OCI-LY1 (cell line): ENCODE measurements around the gene NKX1-1.

ENCODE experiments used
- H2AFZ ChIP-seq: fragments of 200-600 bp; sonication (generic), shearing (Covaris generic); 2 replicates; pipeline ENCODE4 v1.6.0; 2014; ENCODE audit warnings: antibody characterized with exemption, mild to moderate bottlenecking, low read length
- H3F3A ChIP-seq: fragments of 200-600 bp; sonication (generic), shearing (Covaris generic); 2 replicates; pipeline ENCODE4 v1.6.0; 2014; ENCODE audit warnings: mild to moderate bottlenecking, antibody characterized with exemption, low read length, moderate library complexity; ENCODE audit not compliant: insufficient read depth
- H3K27ac ChIP-seq: fragments of 200-600 bp; sonication (generic); 2 replicates; pipeline ENCODE4 v1.5.1; 2014; ENCODE audit warnings: low read length, mixed run types, mild to moderate bottlenecking, low read depth; ENCODE audit not compliant: poor library complexity, severe bottlenecking
- H3K27me3 ChIP-seq: fragments of 200-600 bp; sonication (generic); 2 replicates; pipeline ENCODE4 v1.6.0; 2014; ENCODE audit warnings: antibody characterized with exemption, mild to moderate bottlenecking, low read length, moderate library complexity; ENCODE audit not compliant: insufficient read depth
- H3K36me3 ChIP-seq: fragments of 200-600 bp; sonication (generic); 2 replicates; pipeline ENCODE4 v1.6.1; 2014; ENCODE audit warnings: mild to moderate bottlenecking, antibody characterized with exemption, low read length, moderate library complexity, mixed read lengths; ENCODE audit not compliant: insufficient read depth
- H3K4me1 ChIP-seq: fragments of 200-600 bp; sonication (generic); 2 replicates; pipeline ENCODE4 v1.5.1; 2014; ENCODE audit warnings: mild to moderate bottlenecking, low read length, moderate library complexity; ENCODE audit not compliant: insufficient read depth, severe bottlenecking
- H3K4me2 ChIP-seq: fragments of 200-600 bp; sonication (generic), shearing (Covaris generic); 2 replicates; pipeline ENCODE4 v1.6.1; 2014; ENCODE audit warnings: low read length
- H3K4me3 ChIP-seq: fragments of 200-600 bp; sonication (generic); 2 replicates; pipeline ENCODE4 v1.5.1; 2014; ENCODE audit warnings: low read length, low read depth, mild to moderate bottlenecking, mixed read lengths; ENCODE audit not compliant: poor library complexity, severe bottlenecking
- H3K79me2 ChIP-seq: fragments of 200-600 bp; shearing (Covaris generic); 2 replicates; pipeline ENCODE4 v1.6.1; 2016; ENCODE audit warnings: mixed run types, low read length, mixed read lengths; ENCODE audit not compliant: insufficient read depth
- H3K9ac ChIP-seq: fragments of 200-600 bp; sonication (generic), shearing (Covaris generic); 2 replicates; pipeline ENCODE4 v1.6.1; 2014; ENCODE audit warnings: mild to moderate bottlenecking, low read length, mixed read lengths
- H3K9me2 ChIP-seq: fragments of 200-600 bp; sonication (generic), shearing (Covaris generic); 2 replicates; pipeline ENCODE4 v1.6.1; 2014; ENCODE audit warnings: low read depth, mild to moderate bottlenecking, low read length, mixed read lengths
- H3K9me3 ChIP-seq: fragments of 200-600 bp; shearing (Covaris generic); 2 replicates; pipeline ENCODE4 v1.6.1; 2014; ENCODE audit warnings: low read length, mixed read lengths
- H4K20me1 ChIP-seq: fragments of 200-600 bp; sonication (generic), shearing (Covaris generic); 2 replicates; pipeline ENCODE4 v1.6.0; 2016; ENCODE audit warnings: mild to moderate bottlenecking, low read length; ENCODE audit not compliant: insufficient read depth
- CTCF ChIP-seq: fragments of 200-600 bp; sonication (generic), shearing (Covaris generic); IDR thresholded peaks from 2 replicates; pipeline ENCODE4 v1.5.1; 2017; ENCODE audit warnings: mild to moderate bottlenecking, antibody characterized with exemption, low read length, moderate library complexity, mixed read lengths
- EZH2 ChIP-seq: fragments of 200-600 bp; sonication (generic), shearing (Covaris generic); IDR thresholded peaks from 2 replicates; pipeline ENCODE4 v1.8.0; 2017; ENCODE audit warnings: borderline replicate concordance, mixed run types, mild to moderate bottlenecking, antibody characterized with exemption, low read length, moderate library complexity, mixed read lengths

NKX1-1 gene

GRCh38 chr4:1369091-1369450 is 37.2 kb downstream of the NKX1-1 start:
- Histone ChIP-seq H3K27me3 (no peaks in the 10 kb centered on the region), H3K27ac (no peak overlapping the region), H3K9ac (no peak overlapping the region), H3K9me3 (no peaks in the 10 kb centered on the region), H3K4me3 (no peak overlapping the region), H2AFZ (no peak overlapping the region), H3K79me2 (no peaks in the 10 kb centered on the region), H3F3A (no peaks in the 10 kb centered on the region), H4K20me1 (no peaks in the 10 kb centered on the region), H3K36me3 (no peaks in the 10 kb centered on the region), H3K4me1 (no peaks in the 10 kb centered on the region), H3K4me2 (no peak overlapping the region), H3K9me2 (no peaks in the 10 kb centered on the region)
- no peak for TF ChIP-seq EZH2
- TF ChIP-seq CTCF, result no peak

- Histone ChIP-seq H3K9ac (no peak overlapping the region), H3K4me3 (no peak overlapping the region), H3K4me1 (no peaks in the 10 kb centered on the region), H3K27me3 (no peaks in the 10 kb centered on the region), H3K27ac (no peak overlapping the region), H2AFZ (no peak overlapping the region), H3K79me2 (no peaks in the 10 kb centered on the region), H3K36me3 (no peaks in the 10 kb centered on the region), H3K4me2 (no peak overlapping the region), H3F3A (no peaks in the 10 kb centered on the region), H3K9me3 (no peaks in the 10 kb centered on the region), H4K20me1 (no peaks in the 10 kb centered on the region), H3K9me2 (no peaks in the 10 kb centered on the region)
- TF ChIP-seq EZH2 (no peak), CTCF (no peak)
Measured at GRCh38 chr4:1368421-1369090, 37.7 kb downstream of the NKX1-1 start.

- Histone ChIP-seq H3K9me3 (no peaks in the 10 kb centered on the region), H3K79me2 (no peaks in the 10 kb centered on the region), H3F3A (no peaks in the 10 kb centered on the region), H3K27me3 (no peaks in the 10 kb centered on the region), H3K36me3 (no peaks in the 10 kb centered on the region), H3K4me3 (no peak overlapping the region), H2AFZ (no peak overlapping the region), H3K27ac (no peak overlapping the region), H3K9me2 (no peaks in the 10 kb centered on the region), H3K9ac (no peak overlapping the region), H3K4me1 (no peaks in the 10 kb centered on the region), H3K4me2 (no peak overlapping the region), H4K20me1 (no peaks in the 10 kb centered on the region)
- TF ChIP-seq EZH2 (no peak), CTCF (no peak)
Measured at GRCh38 chr4:1367936-1368289, 38.3 kb downstream of the NKX1-1 start.
